ENCODE data around the gene C1orf232.

C1orf232 gene

GRCh38 chr1:26175346-26175745 lies 6.6 kb upstream of the C1orf232 start:
- DNase-seq, result no peak

DNA sequence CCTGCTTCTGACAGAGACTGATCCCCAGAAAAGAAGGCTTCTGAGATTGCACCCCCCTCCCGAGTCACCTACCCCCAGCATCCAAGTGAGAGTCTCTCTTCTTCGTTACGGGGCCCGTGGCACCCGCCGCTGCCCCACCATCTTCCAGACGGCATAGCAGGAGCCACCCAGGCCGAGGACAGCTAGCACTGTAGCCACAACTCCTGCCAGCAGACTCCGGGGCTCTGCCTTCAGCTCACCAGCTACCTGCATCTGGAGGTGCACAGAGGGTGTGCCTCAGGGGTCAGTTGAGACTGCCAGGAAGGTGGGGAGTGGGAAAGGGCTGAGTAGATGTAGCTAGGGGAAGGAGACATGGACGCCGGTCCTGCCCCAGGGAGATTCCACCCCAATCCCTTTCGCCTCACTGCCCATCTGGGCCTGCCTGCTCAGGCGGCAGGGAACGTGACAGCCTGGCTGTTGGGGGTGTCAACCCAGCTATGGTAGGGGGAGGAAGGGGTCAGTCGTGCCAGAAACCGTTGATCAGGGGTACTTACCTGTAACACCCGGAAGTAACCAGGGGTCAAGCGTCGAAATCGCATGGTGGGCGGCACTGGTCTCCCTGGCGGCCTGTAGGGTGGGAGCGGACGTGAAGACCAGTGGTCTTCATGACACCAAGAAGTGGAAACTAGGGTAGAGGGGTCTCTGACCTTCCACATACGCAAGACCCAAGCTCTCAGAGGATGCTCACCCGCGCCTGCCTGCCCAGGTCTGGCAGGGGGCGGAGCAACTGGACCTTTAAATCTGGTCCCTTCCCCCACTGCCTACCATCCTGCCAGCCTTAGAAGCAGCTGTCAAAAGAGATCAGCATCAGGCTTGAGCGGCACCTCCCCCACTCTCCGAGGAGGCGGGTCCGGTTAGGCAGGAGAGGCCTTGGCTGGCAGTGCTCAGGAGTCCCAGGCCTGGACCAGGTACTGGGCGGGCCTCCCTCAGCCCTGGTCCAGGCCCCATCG lies 2.6 kb upstream of the C1orf232 start, which contains the start of gene ZNF593OS:
ZNF593OS (minus strand) TSS at position 749 of the 989 bp plus-strand sequence; CDS start at position 578, 171 bp downstream.
- DNase-seq, result no peak

- no peak for DNase-seq
Observed at GRCh38 chr1:26170472-26170821, 1.7 kb upstream of the C1orf232 start.

DNA sequence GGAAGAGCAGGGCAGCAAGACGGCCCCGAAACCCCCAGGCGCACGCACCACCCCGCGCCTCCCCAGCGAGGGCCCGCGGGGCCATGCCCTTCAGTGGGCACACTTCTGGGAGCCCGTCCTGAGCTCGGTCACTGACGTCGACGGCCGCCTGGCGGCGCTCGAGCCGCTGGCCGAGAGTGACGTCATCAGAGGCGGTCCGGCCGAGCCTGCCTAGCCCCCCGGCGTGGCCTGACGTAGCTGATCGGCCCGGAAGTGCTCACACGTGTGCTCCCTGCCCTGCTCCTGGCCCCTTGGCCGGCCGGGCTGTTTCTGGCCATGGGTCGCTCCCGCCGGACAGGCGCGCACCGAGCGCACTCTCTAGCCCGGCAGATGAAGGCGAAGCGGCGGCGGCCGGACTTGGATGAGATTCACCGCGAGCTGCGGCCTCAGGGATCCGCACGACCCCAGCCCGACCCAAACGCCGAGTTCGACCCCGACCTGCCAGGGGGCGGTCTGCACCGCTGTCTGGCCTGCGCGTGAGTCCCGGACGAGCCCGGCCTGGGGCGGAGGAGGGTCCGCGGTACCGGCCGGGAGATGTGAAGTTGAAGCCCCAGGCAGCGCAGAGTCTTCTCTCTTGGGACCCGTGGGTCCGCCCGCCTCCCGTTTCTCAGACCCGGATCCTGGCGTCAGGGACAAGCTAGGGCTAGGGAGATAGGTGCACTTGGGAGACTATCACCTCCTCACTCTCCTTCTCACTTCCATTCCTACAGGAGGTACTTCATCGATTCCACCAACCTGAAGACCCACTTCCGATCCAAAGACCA lies 1.1 kb upstream of the C1orf232 start, which contains the start of gene ZNF593:
ZNF593 (plus strand) TSS at position 240 of the 803 bp plus-strand sequence; CDS start at position 316, 76 bp downstream.
- peak; percentile 91 for DNase-seq

- no peak for DNase-seq
Observed at GRCh38 chr1:26169198-26169554, 413 bp upstream of the C1orf232 start.

GRCh38 chr1:26166719-26167281 lies 2.0 kb downstream of the C1orf232 start:
- no peak for DNase-seq

- no peak for DNase-seq
Observed at GRCh38 chr1:26164861-26165842, 3.6 kb downstream of the C1orf232 start.

GRCh38 chr1:26164036-26164860 lies 4.5 kb downstream of the C1orf232 start:
- peak; percentile 15 for DNase-seq

GRCh38 chr1:26163684-26164035 lies 5.1 kb downstream of the C1orf232 start:
- no peak for DNase-seq

- DNase-seq, result no peak
Observed at GRCh38 chr1:26162220-26162709, 6.5 kb downstream of the C1orf232 start.

DNA sequence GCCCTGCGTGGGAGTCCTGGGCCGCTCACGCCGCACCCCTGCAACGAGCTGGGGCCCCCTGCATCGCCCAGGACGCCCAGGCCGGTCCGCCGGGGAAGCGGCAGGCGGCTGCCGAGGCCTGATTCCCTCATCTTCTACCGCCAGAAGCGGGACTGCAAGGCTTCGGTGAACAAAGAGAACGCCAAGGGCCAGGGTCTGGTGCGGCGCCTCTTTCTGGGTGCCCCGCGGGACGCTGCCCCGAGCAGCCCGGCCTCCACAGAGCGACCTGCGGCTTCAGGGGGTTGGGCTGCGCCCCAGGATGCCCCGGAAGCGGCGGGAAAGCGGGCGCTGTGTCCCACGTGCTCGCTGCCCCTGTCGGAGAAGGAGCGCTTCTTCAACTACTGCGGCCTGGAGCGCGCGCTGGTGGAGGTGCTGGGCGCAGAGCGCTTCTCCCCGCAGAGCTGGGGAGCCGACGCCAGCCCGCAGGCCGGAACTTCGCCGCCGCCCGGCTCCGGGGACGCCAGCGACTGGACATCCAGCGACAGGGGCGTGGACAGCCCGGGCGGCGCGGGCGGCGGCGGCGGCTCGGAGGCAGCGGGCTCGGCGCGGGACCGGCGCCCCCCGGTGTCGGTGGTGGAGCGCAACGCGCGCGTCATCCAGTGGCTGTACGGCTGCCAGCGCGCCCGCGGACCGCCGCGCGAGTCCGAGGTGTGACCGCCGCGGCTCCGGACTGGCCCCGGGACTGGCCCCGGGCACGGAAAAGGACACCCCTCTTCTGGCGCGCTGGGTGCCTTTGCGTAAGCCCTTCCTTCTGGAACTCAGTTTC lies 7.1 kb downstream of the C1orf232 start:
- DNase-seq, result peak; percentile 52

- no peak for DNase-seq
Observed at GRCh38 chr1:26160527-26161414, 8.0 kb downstream of the C1orf232 start.

- DNase-seq, result no peak
Observed at GRCh38 chr1:26159743-26160039, 9.1 kb downstream of the C1orf232 start.

GRCh38 chr1:26158908-26159742 lies 9.6 kb downstream of the C1orf232 start, which contains the start of gene FAM110D:
TSS of gene FAM110D (plus strand) at chr1:26159079. CDS start at chr1:26161292, 2,213 bp downstream.
- DNase-seq, result no peak

DNA sequence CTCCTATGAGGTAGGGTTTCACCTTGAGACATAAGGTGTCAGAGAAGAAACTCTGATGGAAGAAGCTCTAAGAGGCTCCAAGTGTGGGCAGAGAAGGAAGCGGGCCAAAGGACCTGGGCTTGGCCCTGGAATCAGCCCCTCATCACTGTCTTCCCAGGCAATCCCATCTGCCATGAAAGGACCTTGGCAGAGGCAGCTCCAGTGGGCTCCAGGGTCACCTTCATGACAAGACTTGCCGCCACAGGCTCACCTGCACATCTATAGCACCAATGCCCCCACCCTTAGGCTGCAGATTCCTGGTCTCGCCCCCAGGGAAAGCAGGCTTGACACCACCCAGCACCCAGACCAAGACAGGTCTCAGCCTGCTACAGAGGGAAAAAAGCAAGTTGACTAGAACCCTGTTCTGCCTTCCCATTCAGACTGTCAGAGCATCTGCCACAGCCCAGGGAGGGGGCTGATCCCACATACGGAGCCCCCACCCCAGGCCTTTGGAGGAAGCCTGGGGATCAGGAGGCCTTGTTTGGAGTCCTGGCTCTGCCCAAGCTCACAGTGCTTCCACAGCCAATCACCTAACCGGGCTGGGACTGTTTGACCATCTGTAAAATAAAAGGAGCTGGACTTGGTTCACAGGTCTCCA lies 10.4 kb downstream of the C1orf232 start:
- DNase-seq, result no peak

DNA sequence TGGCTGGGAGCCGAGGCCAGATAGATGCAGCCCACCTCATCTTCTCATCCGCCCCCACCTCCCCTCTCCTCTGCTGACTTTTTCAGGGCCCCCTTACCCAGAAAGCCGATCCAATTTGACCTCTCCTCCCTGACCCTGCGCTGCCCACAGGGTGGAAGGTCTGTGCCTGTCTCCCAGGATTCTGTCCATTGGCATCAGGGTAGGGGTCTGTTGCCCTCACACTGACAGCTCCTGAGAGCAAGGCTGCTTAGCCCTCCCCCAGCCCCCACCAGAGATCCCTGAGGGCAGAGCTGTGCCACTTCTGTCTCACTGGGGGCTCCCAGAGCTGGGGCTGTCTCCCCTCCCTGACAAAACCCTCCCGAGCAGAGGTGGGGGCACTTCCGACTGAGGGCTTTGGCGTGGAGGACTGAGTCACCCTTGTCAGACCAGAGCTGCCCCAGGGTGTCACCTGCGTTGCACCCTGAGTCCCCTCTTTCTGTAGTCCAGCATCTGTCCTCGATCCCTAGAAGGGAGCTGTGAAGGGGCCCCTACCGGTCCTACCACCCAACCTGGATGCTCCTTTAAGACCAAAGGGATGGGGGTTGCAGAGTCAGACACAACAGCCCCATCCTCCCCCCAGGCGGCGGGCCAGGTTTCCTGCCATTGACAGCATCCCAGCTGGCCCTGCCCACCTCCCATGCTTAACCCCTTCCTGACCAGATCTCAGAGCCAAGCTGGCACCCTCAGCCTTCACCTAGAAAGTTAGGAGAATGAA lies 12.3 kb downstream of the C1orf232 start:
- DNase-seq, result no peak

All from stimulated activated CD4-positive, alpha-beta T cell treated with anti-CD3 and anti-CD28 coated beads, Interleukin-1b, Interleukin-23, amount 100 ng/mL, for 48 hours (primary cell).